GM12865 (cell line): ENCODE data around the gene CFH.

Experiments used
- DNase-seq: peaks from one replicate; pipeline ENCODE4 v3.0.0; 2010; ENCODE audit warnings: low read depth
- H3K4me3 ChIP-seq: 2 replicates; pipeline ENCODE4 v1.5.1; 2011; ENCODE audit warnings: mild to moderate bottlenecking, low read depth, low read length, control low read depth
- TF ChIP-seq, protein P1 (sequence below): IDR thresholded peaks from 2 replicates; pipeline ENCODE4 v1.5.1; 2011; ENCODE audit warnings: low read length, control low read depth, low read depth, inconsistent platforms; ENCODE audit not compliant: insufficient read depth; ENCODE audit errors: missing control alignments

CFH gene

DNA sequence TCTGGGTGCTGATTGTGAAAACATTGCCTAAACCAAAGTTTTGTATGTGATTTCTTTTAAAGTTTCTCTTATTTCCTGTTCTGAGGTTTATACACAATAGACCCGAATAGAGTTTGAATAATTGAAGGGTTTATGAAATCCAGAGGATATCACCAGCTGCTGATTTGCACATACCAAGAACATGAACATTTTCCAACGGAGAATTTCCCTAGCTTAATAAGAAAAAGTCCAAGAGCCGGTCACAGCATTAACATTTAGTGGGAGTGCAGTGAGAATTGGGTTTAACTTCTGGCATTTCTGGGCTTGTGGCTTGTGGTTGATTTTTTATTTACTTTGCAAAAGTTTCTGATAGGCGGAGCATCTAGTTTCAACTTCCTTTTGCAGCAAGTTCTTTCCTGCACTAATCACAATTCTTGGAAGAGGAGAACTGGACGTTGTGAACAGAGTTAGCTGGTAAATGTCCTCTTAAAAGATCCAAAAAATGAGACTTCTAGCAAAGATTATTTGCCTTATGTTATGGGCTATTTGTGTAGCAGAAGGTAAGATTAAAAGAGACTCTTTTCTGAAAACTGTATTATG, at the start of gene CFH:
Gene CFH, plus strand, starts transcription at position 407 of the 579 bp plus-strand sequence. Its CDS starts 75 bp downstream, at position 482.
- H3K4me3 ChIP-seq, result no peak within 1 kb of the TSS
- no peak for DNase-seq
- TF ChIP-seq, protein P1, sequence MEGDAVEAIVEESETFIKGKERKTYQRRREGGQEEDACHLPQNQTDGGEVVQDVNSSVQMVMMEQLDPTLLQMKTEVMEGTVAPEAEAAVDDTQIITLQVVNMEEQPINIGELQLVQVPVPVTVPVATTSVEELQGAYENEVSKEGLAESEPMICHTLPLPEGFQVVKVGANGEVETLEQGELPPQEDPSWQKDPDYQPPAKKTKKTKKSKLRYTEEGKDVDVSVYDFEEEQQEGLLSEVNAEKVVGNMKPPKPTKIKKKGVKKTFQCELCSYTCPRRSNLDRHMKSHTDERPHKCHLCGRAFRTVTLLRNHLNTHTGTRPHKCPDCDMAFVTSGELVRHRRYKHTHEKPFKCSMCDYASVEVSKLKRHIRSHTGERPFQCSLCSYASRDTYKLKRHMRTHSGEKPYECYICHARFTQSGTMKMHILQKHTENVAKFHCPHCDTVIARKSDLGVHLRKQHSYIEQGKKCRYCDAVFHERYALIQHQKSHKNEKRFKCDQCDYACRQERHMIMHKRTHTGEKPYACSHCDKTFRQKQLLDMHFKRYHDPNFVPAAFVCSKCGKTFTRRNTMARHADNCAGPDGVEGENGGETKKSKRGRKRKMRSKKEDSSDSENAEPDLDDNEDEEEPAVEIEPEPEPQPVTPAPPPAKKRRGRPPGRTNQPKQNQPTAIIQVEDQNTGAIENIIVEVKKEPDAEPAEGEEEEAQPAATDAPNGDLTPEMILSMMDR, result no peak

DNA sequence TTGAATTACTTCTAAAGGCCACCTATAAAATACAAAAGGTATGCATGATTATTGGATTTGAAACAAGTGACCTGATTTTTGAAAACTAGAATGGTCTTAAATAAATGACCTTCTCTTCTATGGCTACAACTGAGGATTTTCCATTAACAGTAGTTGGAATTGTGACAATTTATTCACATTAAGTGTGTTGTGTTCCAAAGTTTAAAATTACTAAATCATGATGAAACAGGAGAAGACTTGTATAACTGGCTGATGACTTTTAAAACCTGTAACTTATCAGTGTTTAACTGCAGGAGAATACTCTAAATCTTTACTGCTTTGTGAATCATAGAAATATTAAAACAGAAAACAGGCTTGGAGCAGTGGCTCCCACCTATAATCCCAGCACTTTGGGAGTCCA, 48.2 kb upstream of the CFH start:
- H3K4me3 ChIP-seq, result no peak overlapping the region
- no peak for DNase-seq
- TF ChIP-seq, protein P1, result no peak

DNA sequence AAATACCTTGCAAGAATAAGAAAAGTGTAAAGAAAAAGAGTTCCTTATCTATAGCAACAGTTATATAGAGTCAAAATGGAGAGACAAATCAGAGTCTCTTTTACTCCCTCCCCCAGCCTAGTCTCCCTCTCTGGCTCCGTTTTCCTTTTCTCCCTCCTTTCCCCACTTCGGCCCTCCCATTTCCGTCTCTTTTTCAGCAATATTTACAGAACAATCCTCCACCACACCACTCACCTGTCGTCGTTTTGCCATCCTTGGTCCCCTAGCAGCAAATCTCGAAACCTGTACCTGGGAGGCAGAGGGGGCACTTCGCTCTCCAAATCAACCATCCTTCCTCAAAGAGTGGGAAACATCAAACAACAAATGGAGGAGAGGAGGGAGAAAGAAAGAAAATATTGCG, 43.9 kb upstream of the CFH start:
- H3K4me3 ChIP-seq, result no peak overlapping the region
- no peak for DNase-seq
- TF ChIP-seq, protein P1, result no peak

DNA sequence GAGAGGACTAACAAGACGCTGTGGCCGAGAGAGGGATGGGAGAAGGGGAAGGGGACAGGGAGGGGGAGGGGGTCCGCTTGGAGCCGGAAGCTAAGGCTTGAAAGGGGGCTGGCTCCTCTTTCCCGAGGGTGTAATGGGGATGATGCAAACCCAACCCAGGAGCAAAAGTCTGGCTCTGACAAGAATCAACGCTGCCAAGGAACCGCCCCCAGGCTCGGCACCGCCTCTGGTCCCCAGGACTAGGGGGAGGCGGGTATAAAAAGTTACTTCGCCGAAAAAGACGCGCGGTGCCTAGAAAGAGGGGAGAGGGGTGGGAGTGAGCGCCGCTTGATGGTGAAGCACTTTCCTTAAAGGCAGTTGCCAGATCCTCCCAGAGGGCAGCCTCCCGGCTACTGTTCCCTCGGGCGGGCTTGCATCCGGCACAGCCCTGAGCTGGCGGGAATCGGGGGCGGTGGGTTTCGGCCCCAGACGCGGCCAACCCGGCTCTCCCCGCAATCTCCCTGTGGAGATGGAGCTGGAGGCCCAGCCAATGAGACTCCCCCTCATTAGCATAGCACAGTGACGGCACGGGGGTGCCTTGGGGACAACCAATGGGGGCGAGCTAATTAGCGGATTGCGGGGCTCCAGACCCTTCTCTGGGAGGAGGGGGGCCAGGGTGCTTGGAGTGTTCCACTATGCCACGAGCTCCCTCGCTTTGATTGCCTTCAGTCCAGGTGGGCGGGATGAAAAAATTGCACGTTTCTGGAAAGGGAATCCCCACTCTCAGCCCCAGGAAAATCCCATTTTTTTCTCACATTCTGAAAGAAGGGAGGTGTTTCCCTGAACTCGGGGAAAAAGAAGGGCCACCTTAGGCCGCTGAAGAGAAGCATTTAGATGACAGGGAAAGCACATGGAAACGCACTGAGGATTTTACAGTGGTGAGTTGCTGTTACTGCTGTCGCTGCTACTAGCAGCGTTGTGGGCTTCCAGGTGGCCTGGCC, 43.2 kb upstream of the CFH start, which contains the start of gene KCNT2:
Gene KCNT2, minus strand, starts transcription at position 51 of the 980 bp plus-strand sequence. CDS start 131 bp downstream, outside the sequence.
- no peak within 1 kb of the TSS; the same call in 1 of the 2 replicates for H3K4me3 ChIP-seq
- TF ChIP-seq, protein P1, result no peak

DNA sequence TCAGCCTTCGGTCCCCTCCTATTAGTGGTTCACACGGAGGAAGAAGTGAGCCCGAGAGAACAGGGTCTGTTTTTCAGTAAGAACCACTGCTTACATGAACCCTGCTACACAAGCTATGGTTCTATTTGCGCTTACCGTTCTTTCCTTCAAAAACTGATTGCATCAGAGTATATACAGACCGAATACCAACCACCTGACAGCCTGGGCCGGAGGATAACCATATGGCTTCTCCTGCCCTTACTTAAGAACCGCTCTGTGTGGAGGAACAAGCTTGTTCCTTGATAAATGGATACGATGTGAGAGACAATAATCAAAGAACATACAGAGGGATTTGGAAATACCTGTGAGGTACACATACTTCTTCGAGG, 42.5 kb upstream of the CFH start:
- TF ChIP-seq, protein P1, result no peak
- no peak overlapping the region for H3K4me3 ChIP-seq
- DNase-seq, result no peak

More for the DNA sequence above, 43.2 kb upstream of the CFH start, which contains the start of gene KCNT2:
- DNase-seq, result peak; percentile 6

DNA sequence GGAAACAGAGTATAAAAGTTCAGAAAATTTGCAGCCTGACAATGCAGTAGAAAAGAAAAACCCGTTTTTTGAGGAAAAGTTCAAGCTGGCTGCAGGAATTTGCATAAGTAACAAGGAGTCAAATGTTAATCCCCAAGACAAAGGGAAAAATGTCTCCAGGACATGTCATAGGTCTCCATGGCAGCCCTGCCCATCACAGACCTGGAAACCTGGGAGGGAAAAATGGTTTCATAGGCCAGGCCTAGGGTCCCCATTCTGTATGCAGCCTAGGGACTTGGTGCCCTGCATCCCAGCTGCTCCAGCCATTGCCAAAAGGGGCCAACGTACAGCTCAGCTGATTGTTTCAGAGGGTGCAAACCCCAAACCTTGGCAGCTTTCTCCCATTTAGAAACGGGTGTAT, 40.0 kb upstream of the CFH start:
- DNase-seq, result no peak
- TF ChIP-seq, protein P1, result no peak
- no peak overlapping the region for H3K4me3 ChIP-seq

DNA sequence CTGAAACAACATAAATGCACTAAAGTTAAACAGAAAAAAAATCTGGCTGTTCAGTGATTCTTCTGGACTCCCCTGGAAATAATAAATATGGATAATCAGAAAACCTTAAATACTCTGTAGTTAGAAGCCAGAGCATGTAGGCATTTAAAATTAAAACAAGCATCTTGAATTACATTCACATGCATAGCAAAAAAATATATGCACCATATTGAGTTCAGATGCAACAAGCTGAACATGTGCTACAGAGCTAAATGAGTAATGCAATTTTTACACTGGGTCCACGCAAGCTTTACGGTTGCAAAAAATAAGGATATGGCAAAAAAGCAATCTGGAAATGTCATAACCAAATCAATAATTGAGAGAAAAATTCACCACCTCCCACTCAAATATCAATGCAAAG, 32.1 kb upstream of the CFH start:
- no peak for DNase-seq
- TF ChIP-seq, protein P1, result no peak
- H3K4me3 ChIP-seq, result no peak overlapping the region
